Astrocyte (in vitro differentiated cells and primary cell): ENCODE data around the gene SPIRE1.

Source experiments
- EZH2 ChIP-seq: IDR thresholded peaks from 2 replicates; pipeline ENCODE4 v1.6.1; 2012; ENCODE audit warnings: mild to moderate bottlenecking, low read length, inconsistent platforms; ENCODE audit not compliant: insufficient read depth
- TF ChIP-seq, protein P1 (sequence below): IDR thresholded peaks from 2 replicates; pipeline ENCODE4 v1.5.1; 2011; ENCODE audit warnings: low read depth, mild to moderate bottlenecking, inconsistent platforms, low read length, moderate library complexity; ENCODE audit not compliant: insufficient read depth

DNA sequence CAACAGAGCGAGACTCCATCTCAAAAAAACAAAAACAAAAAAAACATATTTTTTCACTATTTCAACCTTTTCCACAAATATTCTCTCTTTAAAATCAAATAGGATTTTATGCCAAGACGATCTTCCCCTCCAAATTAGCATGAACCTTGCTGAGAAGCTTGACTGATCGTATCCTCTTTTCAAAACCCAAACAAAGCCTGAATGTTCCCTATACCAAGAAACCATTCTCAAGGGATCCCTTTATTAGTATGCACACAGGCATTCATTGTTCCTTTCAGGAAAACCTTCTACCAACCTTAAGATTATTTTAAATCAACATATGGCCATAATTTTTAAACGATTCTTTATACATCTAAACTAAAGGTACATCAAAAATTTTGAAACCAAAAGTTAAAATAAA, 6.3 kb downstream of the SPIRE1 start:
- TF ChIP-seq, protein P1, sequence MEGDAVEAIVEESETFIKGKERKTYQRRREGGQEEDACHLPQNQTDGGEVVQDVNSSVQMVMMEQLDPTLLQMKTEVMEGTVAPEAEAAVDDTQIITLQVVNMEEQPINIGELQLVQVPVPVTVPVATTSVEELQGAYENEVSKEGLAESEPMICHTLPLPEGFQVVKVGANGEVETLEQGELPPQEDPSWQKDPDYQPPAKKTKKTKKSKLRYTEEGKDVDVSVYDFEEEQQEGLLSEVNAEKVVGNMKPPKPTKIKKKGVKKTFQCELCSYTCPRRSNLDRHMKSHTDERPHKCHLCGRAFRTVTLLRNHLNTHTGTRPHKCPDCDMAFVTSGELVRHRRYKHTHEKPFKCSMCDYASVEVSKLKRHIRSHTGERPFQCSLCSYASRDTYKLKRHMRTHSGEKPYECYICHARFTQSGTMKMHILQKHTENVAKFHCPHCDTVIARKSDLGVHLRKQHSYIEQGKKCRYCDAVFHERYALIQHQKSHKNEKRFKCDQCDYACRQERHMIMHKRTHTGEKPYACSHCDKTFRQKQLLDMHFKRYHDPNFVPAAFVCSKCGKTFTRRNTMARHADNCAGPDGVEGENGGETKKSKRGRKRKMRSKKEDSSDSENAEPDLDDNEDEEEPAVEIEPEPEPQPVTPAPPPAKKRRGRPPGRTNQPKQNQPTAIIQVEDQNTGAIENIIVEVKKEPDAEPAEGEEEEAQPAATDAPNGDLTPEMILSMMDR: no peak
- TF ChIP-seq EZH2: no peak
